K562 (cell line): ENCODE results near the gene SYT13. TPM values are rescaled to one million over a fixed set of nuclear protein-coding genes. Genes with fewer than 3 reads are reported as not detected.

ENCODE experiments used
- ATAC-seq: fragments of 200-7000 bp; cut with Tn5 transposase; 3 replicates; pipeline ENCODE4 v1.9.1; 2020; ENCODE audit warnings: moderate library complexity
- BruUV-seq: library from RNA; stranded (reverse); fragments of 400-500 nt; replicated peaks from 2 replicates; lab custom pipeline; 2021; lab: Mats Ljungman, UMichigan
- CTCF ChIA-PET: fragments of 300-600 bp; formaldehyde crosslinking; extraction: SDS; loops from one replicate; lab custom pipeline; 2021; ENCODE audit warnings: low intra/inter-chr PET ratio; lab: Yijun Ruan, JAX
- POLR2A ChIA-PET: fragments of 300-600, 350-650 bp; sonication (Branson Sonifier 250); formaldehyde crosslinking; extraction: SDS; loops from one replicate; lab custom pipeline; 2021; ENCODE audit warnings: antibody characterized with exemption, inconsistent platforms; lab: Yijun Ruan, JAX
- DNase-seq, 4 experiments: peaks; one replicate each; pipeline versions ENCODE4 v3.0.0 to v3.0.0-alpha.2; 2011 to 2018; ENCODE audit warnings: low spot score in 3 of 4, mixed read lengths in 3 of 4; ENCODE audit errors: extremely low read depth in 1 of 4
- FAIRE-seq: peaks from 2 replicates; lab custom pipeline; 2011; peaks lifted over from hg19 to GRCh38; lab: Jason Lieb, UNC
- H2AFZ ChIP-seq: 2 replicates; pipeline ENCODE4 v1.6.0; 2011; ENCODE audit warnings: low read depth, low read length, control low read depth, inconsistent platforms
- H3K27ac ChIP-seq: fragments of 200-600 bp; 3 replicates; pipeline ENCODE4 v1.8.0; 2011; ENCODE audit warnings: low read depth, mild to moderate bottlenecking, control low read depth, inconsistent platforms, low read length, moderate library complexity, mixed read lengths; ENCODE audit errors: extremely low read depth
- H3K27me3 ChIP-seq, 2 experiments: fragments of 300-600 bp in 1 of 2; 2 replicates in 1 of 2; 3 replicates in 1 of 2; pipeline versions ENCODE4 v1.6.0 to v1.8.0; 2011; ENCODE audit warnings: inconsistent platforms in 2 of 2, low read length in 2 of 2, mild to moderate bottlenecking in 1 of 2, mixed read lengths in 1 of 2, moderate library complexity in 1 of 2; ENCODE audit not compliant: control insufficient read depth in 2 of 2, insufficient read depth in 2 of 2
- H3K36me3 ChIP-seq: fragments of 300-600 bp; 3 replicates; pipeline ENCODE4 v1.8.0; 2011; ENCODE audit warnings: mild to moderate bottlenecking, low read length, inconsistent platforms; ENCODE audit not compliant: control insufficient read depth, insufficient read depth
- H3K4me1 ChIP-seq, 2 experiments: fragments of 200-600 bp in 1 of 2; replicated peaks in 1 of 2; 2 replicates in 1 of 2; 3 replicates in 1 of 2; pipeline versions ENCODE4 v1.5.1 to v1.8.0; 2011; ENCODE audit warnings: inconsistent platforms in 2 of 2, low read length in 2 of 2, mild to moderate bottlenecking in 1 of 2, mixed read lengths in 1 of 2, moderate library complexity in 1 of 2; ENCODE audit not compliant: control insufficient read depth in 2 of 2, insufficient read depth in 2 of 2
- H3K4me2 ChIP-seq: 2 replicates; pipeline ENCODE4 v1.6.1; 2011; ENCODE audit warnings: low read length, control low read depth, inconsistent platforms, mixed read lengths; ENCODE audit not compliant: insufficient read depth
- H3K4me3 ChIP-seq: fragments of 200-600 bp; sonication (generic), shearing (Covaris generic); 2 replicates; pipeline ENCODE4 v1.5.1; 2016; ENCODE audit warnings: control low read depth, inconsistent platforms
- H3K79me2 ChIP-seq: fragments of 200-600 bp; 3 replicates; pipeline ENCODE4 v1.8.0; 2011; ENCODE audit warnings: low read length, inconsistent platforms; ENCODE audit not compliant: control insufficient read depth, insufficient read depth
- H3K9ac ChIP-seq, 2 experiments: 2 replicates each; pipeline versions ENCODE4 v1.6.0 to v1.6.1; 2011; ENCODE audit warnings: low read depth in 2 of 2, low read length in 2 of 2, control low read depth in 1 of 2, inconsistent platforms in 1 of 2, mild to moderate bottlenecking in 1 of 2, mixed read lengths in 1 of 2; ENCODE audit not compliant: insufficient read depth in 1 of 2
- H3K9me1 ChIP-seq: one replicate; pipeline ENCODE4 v1.6.0; 2011; ENCODE audit warnings: inconsistent platforms, mild to moderate bottlenecking, low read length, moderate library complexity; ENCODE audit not compliant: control insufficient read depth, insufficient read depth
- H3K9me3 ChIP-seq: replicated peaks from 2 replicates; pipeline ENCODE4 v1.5.1; 2011; ENCODE audit warnings: low read depth, low read length, inconsistent platforms; ENCODE audit not compliant: control insufficient read depth, insufficient read depth
- H4K20me1 ChIP-seq: replicated peaks from 2 replicates; pipeline ENCODE4 v1.6.1; 2011; ENCODE audit warnings: low read length, inconsistent platforms, mixed read lengths; ENCODE audit not compliant: control insufficient read depth, insufficient read depth
- ILF3 ChIP-seq: fragments of 450-650 bp; IDR thresholded peaks from 2 replicates; pipeline ENCODE4 v1.6.1; 2018; ENCODE audit warnings: antibody characterized with exemption, mild to moderate bottlenecking, moderate library complexity, borderline replicate concordance
- SRSF7 ChIP-seq: fragments of 200-400 bp; formaldehyde crosslinking; optimal IDR thresholded peaks from 2 replicates; pipeline ENCODE3; 2017; ENCODE audit warnings: mild to moderate bottlenecking, low read depth, low read length
- ZNF277 ChIP-seq: fragments of 250-450 bp; sonication (Bioruptor Pico); IDR thresholded peaks from 2 replicates; pipeline ENCODE4 v1.8.0; 2022; ENCODE audit warnings: inconsistent platforms, mild to moderate bottlenecking, moderate library complexity, borderline replicate concordance
- WGBS: fragments of 100-300 bp; shearing (Covaris generic); methylation state at CpG from one replicate; pipeline ENCODE4 v1.1.6; 2016; ENCODE audit warnings: low coverage, mixed read lengths; ENCODE audit not compliant: insufficient coverage; ENCODE audit errors: missing lambda C conversion rate; 5-methylcytosine and 5-hydroxymethylcytosine counted together
- in situ Hi-C: fragments of 300-500 bp; cut with MboI; formaldehyde crosslinking; loops from 4 replicates; pipeline ENCODE4 v1.15.0; 2018; ENCODE audit warnings: inconsistent platforms, mixed read lengths
- intact Hi-C: fragments of 100-400 bp; cut with micrococcal nuclease; formaldehyde crosslinking; loops from 2 replicates; pipeline ENCODE4 v1.14.2; 2022
- polyA plus RNA-seq, 8 experiments: library from polyadenylated mRNA; depleted of rRNA in 4 of 8; stranded (reverse) in 5 of 8; unstranded in 3 of 8; fragments of >200 nt; fragmentation: Nextera tagmentation in 2 of 8; fragmentation: Illumina TruSeq in 1 of 8; extraction: Ambion mirVana in 2 of 8; extraction: Trizol in 1 of 8; gene quantifications; 2 replicates each; pipeline versions ENCODE4 v1.2.1 to v1.2.3, GENCODE V29; 2011 to 2014; ENCODE audit warnings: inconsistent platforms in 1 of 8, missing spikeins in 1 of 8
- total RNA-seq, 7 experiments: library from RNA; depleted of rRNA in 6 of 7; stranded (reverse); fragments of >200 nt in 6 of 7; fragmentation: Illumina TruSeq in 2 of 7; extraction: Trizol in 2 of 7; gene quantifications; 2 replicates each; pipeline versions ENCODE4 v1.2.1 to v1.2.3, GENCODE V29; 2011 to 2021; ENCODE audit warnings: low replicate concordance in 1 of 7

Gene SYT13
- total and polyA plus RNA-seq, 9 of the 15 experiments (the other 6 are each of a cell fraction or from before 2014, with no cell fraction given): under 0.01 to 0.13 (median 0.08) TPM; not detected in 2

- FAIRE-seq (no peak), ATAC-seq (no peak), DNase-seq (no peak)
- H3K36me3 ChIP-seq: no peaks in the 10 kb centered on the region
- H3K9me1 ChIP-seq: peaks cover 3% of the 10 kb centered on the region
- no TSS peak for BruUV-seq
- H3K79me2 ChIP-seq: no peaks in the 10 kb centered on the region
- ChIA-PET POLR2A (no interaction called here), CTCF (no interaction called here)
- H3K9me3 ChIP-seq: no peaks in the 10 kb centered on the region
- in situ Hi-C loops: no loop called here
- intact Hi-C loops: no loop called here
- H2AFZ ChIP-seq: no peak overlapping the region
- H3K4me1 ChIP-seq: peaks cover 0 to 6% of the 10 kb centered on the region in 2 experiments; a peak in 1 of 5 replicates
- H3K4me3 ChIP-seq: no peak overlapping the region
- no peak for TF ChIP-seq SRSF7
- TF ChIP-seq ILF3: no peak
- TF ChIP-seq ZNF277 (CRISPR knock-in tag): no peak
- 24% methylated on average over 31 of the region's 35 CpGs for WGBS
- H4K20me1 ChIP-seq: peaks cover 22% of the 10 kb centered on the region
- no peak overlapping the region for H3K27ac ChIP-seq
- H3K9ac ChIP-seq: no peak overlapping the region; a peak in 1 of 4 replicates
- peaks cover 8 to 50% of the 10 kb centered on the region in 2 experiments; a peak in 4 of 5 replicates for H3K27me3 ChIP-seq
- no peak overlapping the region for H3K4me2 ChIP-seq
Observed at GRCh38 chr11:45209000-45209879, 76.9 kb downstream of the SYT13 start.
